ENCODE results near the gene CLDN5.

CLDN5 gene

GRCh38 chr22:19480173-19480568 is 44.0 kb downstream of the CLDN5 start:
- Histone ChIP-seq H3K27me3 (ENCODE audit: insufficient read depth, low read depth, severe bottlenecking) (no peaks in the 10 kb centered on the region), H3K4me3 (ENCODE audit: low read depth, low read length) (peak overlapping the region; percentile 80), H3K36me3 (peaks cover 45% of the 10 kb centered on the region), H3K27ac (peak overlapping the region; percentile 98), H3K9me3 (ENCODE audit: severe bottlenecking) (no peaks in the 10 kb centered on the region)
- no peak for TF ChIP-seq CTCF (IDR thresholded peaks at IDR 0.05; ENCODE audit: low read depth, low read length)
- peak; percentile 18 for DNase-seq

DNA sequence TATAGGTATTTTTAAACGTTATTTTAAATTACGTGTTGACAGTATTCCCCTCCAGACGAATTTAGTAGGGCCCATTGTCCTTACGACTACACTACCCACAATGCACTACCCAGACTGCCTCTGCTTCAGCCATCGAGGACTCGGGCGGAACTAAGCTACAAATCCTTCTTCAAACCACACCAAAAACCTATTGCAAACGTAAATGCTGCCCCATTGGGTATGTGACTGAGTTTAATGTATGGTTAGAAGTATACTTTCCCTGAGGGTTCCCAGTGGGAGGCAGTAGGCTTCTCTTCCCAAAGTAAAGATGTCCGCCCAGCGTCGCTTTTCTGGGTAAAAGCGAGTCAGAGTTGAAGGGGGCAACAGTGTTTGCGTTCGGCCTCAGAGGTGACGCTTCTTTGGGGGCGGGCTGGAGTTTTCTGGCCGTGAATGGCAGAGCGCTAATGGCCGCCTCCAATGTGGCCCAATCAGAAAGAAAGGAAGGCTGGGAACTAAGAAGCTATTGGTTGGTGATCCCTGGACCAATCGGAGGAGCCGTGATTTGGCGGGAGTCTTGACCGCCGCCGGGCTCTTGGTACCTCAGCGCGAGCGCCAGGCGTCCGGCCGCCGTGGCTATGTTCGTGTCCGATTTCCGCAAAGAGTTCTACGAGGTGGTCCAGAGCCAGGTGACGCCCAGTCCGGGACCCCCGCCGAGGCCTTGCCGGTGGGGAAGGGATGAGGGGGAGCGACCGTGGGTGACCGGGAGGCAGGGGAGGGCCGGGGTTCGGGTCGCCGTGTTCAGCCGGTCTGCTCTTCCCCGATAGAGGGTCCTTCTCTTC is 44.6 kb downstream of the CLDN5 start, which contains the start of gene CDC45:
CDC45 (plus strand) TSS at position 566 of the 818 bp plus-strand sequence; CDS start at position 615, 49 bp downstream.
- DNase-seq = peak; percentile 96
- Histone ChIP-seq H3K27ac (peak within 1 kb of the TSS; percentile 98), H3K27me3 (ENCODE audit: insufficient read depth, low read depth, severe bottlenecking) (no peaks in the 10 kb centered on the region), H3K36me3 (peaks cover 45% of the 10 kb centered on the region), H3K4me3 (ENCODE audit: low read depth, low read length) (peak within 1 kb of the TSS; percentile 80), H3K9me3 (ENCODE audit: severe bottlenecking) (no peaks in the 10 kb centered on the region)
- TF ChIP-seq CTCF (IDR thresholded peaks at IDR 0.05; ENCODE audit: low read depth, low read length) = no peak

GRCh38 chr22:19478901-19479354 is 45.3 kb downstream of the CLDN5 start, which contains the start of gene UFD1:
TSS of gene UFD1 (minus strand) at chr22:19479193. CDS start at chr22:19479085, 108 bp downstream.
- Histone ChIP-seq H3K36me3 (peaks cover 45% of the 10 kb centered on the region), H3K27ac (peak within 1 kb of the TSS; percentile 98), H3K4me3 (ENCODE audit: low read depth, low read length) (peak within 1 kb of the TSS; percentile 80), H3K27me3 (ENCODE audit: insufficient read depth, low read depth, severe bottlenecking) (no peaks in the 10 kb centered on the region), H3K9me3 (ENCODE audit: severe bottlenecking) (no peaks in the 10 kb centered on the region)
- peak; percentile 86 for DNase-seq
- no peak for TF ChIP-seq CTCF (IDR thresholded peaks at IDR 0.05; ENCODE audit: low read depth, low read length)

GRCh38 chr22:19478045-19478900 is 45.9 kb downstream of the CLDN5 start:
- DNase-seq = no peak
- Histone ChIP-seq H3K27ac (peak overlapping the region; percentile 98), H3K27me3 (ENCODE audit: insufficient read depth, low read depth, severe bottlenecking) (no peaks in the 10 kb centered on the region), H3K36me3 (peaks cover 45% of the 10 kb centered on the region), H3K9me3 (ENCODE audit: severe bottlenecking) (no peaks in the 10 kb centered on the region), H3K4me3 (ENCODE audit: low read depth, low read length) (peak overlapping the region; percentile 80)
- no peak for TF ChIP-seq CTCF (IDR thresholded peaks at IDR 0.05; ENCODE audit: low read depth, low read length)

DNA sequence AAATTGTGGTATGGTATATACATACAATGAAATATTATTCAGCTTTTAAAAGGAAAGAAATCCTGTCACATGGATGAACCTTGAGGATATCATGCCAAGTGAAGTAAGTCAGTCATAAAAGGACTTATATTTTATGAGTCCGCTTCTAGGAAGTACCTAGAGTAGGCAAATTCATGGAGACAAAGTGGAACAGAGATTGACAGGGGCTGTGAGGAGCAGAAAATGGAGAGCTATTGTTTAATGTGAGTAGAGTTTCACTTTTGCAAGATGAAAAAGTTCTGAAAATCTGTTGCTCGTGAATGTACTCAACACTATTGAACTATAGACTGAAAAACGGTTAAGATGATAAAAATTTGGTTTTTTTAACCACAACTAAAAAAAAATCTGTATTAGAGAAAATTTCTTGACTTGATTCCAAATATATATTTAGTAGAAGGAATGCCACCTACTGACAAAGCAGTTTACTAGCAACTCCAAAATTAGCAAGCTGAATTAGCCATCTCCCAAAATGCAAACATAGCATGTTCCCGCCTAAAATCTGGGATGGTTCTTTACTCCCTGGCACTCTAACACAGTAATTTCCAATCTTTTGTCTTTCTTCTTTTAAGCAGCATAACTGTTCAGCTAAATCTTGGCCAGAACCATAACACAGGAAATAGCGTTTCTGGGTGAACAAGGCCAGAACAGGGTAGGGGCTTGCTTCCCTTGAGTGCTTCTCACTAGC is 46.7 kb downstream of the CLDN5 start:
- Histone ChIP-seq H3K27ac (no peak overlapping the region), H3K4me3 (ENCODE audit: low read depth, low read length) (peak overlapping the region; percentile 80; the same call in 1 of the 2 replicates), H3K36me3 (peaks cover 44% of the 10 kb centered on the region), H3K9me3 (ENCODE audit: severe bottlenecking) (no peaks in the 10 kb centered on the region), H3K27me3 (ENCODE audit: insufficient read depth, low read depth, severe bottlenecking) (no peaks in the 10 kb centered on the region)
- no peak for TF ChIP-seq CTCF (IDR thresholded peaks at IDR 0.05; ENCODE audit: low read depth, low read length)
- no peak for DNase-seq
